GM12801 (cell line): ENCODE measurements around the gene CACHD1.

Experiments
- TF ChIP-seq, protein P1 (sequence below): IDR thresholded peaks from one replicate; pipeline ENCODE4 v1.5.1; 2011; ENCODE audit warnings: control low read depth; ENCODE audit not compliant: insufficient read length; ENCODE audit errors: extremely low read depth

CACHD1 gene

GRCh38 chr1:64480999-64481772 lies 11.3 kb downstream of the CACHD1 start:
- TF ChIP-seq, protein P1, sequence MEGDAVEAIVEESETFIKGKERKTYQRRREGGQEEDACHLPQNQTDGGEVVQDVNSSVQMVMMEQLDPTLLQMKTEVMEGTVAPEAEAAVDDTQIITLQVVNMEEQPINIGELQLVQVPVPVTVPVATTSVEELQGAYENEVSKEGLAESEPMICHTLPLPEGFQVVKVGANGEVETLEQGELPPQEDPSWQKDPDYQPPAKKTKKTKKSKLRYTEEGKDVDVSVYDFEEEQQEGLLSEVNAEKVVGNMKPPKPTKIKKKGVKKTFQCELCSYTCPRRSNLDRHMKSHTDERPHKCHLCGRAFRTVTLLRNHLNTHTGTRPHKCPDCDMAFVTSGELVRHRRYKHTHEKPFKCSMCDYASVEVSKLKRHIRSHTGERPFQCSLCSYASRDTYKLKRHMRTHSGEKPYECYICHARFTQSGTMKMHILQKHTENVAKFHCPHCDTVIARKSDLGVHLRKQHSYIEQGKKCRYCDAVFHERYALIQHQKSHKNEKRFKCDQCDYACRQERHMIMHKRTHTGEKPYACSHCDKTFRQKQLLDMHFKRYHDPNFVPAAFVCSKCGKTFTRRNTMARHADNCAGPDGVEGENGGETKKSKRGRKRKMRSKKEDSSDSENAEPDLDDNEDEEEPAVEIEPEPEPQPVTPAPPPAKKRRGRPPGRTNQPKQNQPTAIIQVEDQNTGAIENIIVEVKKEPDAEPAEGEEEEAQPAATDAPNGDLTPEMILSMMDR, result no peak

- TF ChIP-seq, protein P1, result no peak
These were observed 12.2 kb downstream of the CACHD1 start for GRCh38 chr1:64482128-64482527.

DNA sequence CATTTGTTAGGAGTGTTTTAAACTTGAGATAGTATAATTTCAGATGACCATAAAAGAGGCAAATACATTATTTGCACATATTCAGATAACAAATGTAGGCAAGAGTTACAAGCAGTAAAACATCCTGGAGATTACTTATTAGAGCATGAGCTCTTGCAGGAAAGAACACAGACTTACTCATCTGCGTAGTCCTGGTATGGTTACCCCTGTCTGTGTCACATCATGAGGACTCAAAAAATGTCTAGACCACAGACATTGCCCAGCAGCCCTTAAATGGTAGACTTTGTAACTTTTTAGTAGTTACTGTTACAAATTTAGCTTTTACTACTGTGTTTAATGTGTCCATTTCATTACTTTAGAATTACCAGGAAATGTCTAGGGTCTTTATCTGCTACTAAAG lies 12.8 kb downstream of the CACHD1 start:
- TF ChIP-seq, protein P1, result no peak

DNA sequence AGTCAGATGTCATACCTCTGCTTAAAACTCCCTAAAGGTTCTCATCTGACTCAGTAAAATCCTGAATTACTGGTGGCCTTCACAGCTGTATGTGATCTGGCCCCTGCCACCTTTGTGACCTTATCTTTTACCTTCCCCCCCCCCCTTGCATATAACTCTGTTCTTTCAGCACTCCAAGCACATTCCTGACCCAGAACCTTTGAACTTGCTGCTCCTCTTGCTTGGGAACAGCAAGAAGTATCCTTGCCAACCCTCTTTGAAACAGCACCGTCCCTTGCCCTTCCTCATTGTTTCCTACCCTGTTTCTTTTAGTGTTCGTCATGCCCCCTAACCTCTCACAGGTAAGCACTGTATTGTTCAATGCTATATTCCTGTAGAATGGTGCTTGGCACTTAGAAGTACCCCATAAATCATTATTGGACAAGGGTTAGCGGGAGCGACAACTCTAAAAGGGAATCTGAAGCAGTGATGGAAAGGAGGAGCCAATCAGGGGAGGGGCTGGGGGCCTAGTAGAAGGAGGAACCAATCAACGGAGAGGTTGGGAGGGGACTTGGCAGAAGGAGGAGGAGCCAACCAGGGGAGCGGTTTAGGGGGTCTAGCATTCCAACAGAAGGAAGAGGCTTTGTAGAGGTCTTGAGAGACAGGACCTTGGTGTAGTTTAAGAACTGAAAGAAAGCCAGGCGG lies 13.9 kb downstream of the CACHD1 start:
- TF ChIP-seq, protein P1, result no peak

DNA sequence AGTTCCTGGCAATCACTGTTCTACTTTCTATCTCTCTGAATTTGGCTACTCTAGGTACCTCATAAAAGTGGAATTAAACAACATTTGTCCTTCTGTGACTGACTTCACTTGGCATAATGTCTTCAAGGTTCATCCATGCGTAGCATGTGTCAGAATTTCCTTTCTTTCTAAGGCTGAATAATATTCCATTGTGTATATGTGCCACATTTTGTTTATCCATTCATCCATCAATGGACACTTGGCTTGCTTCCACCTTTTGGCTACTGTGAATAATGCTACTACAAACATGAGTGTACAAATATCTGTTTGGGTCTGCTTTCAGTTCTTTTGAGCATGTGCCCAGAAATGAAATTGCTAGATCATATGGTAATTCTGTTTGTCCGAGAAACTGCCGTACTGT lies 14.7 kb downstream of the CACHD1 start:
- TF ChIP-seq, protein P1, result no peak

DNA sequence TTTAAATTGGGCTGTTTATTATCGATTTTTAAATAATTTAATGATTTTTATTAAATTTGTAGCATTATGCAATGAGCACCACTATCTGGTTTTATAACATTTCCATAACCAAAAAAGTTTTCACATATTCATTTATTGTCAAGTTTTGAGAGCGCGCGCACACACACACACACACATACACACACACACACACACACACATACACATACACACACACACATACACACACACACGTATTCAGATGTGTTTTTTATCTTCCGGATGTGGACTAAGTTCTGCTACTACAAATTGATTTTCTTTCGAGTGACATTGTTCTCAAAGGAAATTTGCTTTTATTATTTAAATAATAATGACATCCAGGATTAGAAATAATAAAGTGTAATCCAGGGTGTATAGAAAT lies 16.3 kb downstream of the CACHD1 start:
- TF ChIP-seq, protein P1, result no peak

DNA sequence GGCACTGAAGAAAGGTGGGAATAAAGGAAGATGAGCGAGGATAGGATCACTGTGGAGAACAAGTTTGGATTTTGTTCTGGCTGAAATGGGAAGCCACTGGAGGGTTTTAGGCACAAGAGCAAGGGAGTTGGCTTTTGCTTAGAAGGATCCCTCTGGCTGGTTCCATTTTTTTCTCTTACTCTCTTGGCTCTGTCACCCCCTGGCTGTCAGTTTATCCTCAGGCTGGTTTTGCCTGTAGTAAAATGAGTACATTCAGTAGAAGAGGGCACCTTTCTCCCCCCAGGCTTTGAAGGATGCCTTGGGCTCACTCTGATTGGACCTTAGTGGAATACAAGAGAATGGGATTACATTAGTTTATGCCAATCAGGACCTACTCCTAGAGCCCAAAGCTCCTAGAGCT lies 17.1 kb downstream of the CACHD1 start:
- TF ChIP-seq, protein P1, result no peak
